Activated effector memory CD4-positive, alpha-beta T cell treated with Interleukin-2 at 50 U/mL for 16 hours (primary cell): Measurements from ENCODE around the gene A1BG.
"Not testable (repeated sequence)": the region's sequence is repeated elsewhere in the genome, so short reads cannot be mapped to it uniquely, and the experiment has no call there.

Experiments
- DNase-seq: peaks from one replicate; pipeline ENCODE4 v3.0.0-alpha.2; 2020

The A1BG gene

DNA sequence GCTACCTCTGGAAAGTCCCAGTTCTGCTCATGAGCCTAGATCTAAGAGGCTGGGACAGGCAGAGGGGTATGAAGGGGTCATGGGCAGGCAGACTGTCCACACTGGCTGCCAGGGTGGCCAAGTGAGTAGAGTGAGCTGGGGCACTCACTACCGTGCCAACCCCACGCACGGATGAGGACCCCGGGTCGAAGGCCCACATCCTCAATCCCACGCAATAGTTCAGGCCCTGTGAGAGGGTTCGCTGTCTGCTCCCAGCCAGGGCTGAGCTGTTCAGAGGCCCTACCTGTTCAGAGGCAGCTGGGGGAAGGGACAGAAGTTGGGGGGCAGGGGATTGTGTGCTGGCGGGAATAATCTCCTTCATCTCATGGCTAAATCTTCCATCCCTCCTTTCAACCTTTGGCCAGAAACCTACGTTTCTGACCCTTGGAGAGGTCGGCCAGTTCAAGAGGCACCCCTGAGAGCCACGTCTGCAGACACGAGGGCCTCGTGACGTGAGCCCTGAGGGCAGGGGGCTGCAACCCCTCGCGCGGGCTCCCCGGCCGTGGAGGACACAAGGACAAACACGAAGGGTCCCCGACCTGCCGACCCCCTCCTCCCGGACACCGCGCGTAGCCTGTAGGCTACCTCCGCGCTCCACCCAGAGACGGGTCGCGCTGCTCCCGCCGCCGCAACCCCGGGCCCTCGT lies 32.7 kb upstream of the A1BG start:
- DNase-seq: no peak

DNA sequence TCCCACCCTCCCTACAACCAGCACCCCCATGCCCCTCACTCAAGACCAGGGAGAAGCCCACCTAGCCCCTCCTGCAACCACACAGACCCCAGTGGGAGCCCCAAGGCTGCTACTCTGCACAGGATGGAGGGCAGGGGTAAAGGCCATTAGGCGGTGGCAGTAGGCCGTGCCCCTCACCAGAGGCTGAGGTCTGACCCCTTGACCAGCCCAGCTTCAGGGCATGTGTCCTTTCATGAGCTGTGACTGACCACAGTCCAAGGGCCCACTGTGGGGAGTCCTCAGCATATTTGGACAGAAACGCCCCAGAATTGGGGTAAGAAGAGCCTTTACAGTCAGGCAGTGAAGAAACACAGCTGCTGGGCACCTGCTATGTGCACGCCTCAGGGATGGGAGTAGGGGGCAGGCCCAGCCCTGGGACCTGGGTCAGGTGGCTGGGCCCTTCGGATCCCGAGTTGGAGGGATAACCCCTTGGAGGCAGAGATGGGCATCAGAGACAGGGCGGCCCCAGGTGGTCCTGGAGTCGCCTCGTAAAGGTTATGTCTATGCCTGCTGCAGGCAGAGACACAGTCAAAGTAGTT lies 32.1 kb upstream of the A1BG start:
- DNase-seq: no peak

DNA sequence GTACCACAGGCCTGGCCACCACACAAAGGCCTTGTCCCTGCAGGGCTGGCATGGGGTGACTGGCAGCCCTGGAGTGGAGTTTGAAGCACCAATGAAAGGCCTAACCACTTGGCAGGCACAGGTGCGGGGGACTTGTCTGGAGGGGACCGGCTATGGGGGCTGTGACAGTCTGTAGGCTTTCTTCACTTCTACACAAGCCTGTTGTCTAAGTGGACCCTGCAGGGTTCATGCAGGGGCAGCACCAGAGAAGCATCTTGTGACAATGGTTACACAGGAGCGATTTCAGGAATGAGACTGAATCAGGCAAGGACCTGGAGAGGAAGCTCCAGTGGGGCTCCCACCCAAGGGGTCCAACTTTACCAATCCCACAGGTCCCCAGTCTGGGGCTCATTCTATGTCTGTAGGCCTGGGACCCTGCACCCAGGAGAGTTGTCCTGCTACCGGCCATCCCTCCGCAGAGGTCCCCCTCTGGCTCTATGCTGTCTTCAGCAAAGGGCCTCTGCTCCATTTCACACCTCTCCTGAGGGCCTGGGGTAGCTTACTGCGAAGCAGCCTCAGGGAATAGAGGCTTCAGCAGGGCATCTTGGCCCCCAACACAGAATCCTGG lies 29.8 kb upstream of the A1BG start:
- DNase-seq: no peak

DNA sequence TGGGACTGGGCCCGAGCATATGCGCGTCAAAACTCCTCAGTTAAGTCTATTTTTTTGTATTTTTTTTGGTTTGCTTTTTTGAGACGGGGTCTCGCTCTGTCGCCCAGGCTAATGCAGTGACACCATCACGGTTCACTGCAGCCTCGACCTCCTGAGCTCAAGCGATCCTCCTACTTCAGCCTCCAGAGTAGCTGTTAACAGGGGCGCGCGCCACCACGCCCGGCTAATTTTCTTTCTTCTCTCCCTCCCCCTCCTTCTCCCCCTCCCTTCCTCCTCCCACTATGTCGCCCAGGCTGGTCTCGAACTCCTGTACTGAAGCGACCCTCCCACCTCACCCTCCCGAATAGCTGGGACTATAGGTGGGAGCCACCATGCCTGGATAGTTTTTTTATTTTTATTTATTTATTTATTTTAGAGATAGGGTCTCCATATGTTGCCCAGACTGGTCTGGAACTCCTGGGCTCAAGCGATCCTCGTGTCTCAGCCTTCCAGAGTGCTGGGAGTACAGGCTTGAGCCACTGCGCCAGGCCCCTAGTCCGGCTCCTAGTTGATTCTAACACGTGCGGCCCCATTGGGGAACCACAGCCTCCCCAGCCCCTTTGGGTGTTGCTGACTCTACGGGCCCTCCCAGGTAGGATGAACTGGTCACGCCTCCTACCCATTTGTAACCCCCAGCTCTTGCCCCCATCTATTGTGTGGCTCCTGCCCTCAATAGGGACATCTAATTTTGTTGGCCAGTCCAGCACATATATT lies 28.3 kb upstream of the A1BG start:
- DNase-seq: no peak

DNA sequence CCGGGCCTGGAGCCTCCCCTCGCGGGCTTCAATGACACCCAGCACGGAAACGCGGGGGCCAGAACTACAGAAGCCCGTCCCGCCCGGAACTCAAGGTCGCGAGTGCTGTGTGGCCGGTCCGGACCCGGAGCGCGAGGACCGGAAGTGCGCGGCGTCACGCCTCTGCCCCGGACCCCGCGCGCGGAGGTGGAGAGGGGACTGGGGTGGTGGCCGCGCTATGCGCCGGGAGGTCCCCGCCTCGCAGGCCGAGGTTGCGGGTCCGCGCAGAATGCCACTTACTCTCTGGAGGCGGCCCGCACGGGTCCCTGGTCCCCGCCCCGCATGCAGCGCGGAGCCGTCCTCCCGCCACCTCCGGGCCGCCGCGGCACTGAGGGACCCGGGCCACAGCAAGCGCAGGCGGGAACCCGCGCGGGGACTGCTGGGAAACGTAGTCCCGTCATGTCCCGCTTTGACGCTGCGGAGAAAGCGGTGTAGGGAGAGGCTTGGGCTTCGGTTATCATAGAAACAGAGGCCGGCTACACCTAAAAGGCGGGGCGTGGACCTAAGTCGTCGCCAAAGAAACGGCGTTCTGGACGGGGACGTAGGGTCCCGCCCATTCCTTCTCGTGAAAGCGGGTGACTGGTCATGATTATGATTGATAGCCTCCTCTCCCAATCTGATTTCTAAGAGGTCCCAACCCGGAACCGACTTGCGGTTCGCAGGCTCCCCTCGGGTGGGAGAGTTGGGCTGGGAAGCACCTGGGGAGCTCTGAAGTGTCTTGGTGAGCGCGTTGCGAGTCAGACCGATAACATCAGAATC lies 27.6 kb upstream of the A1BG start, which contains the start of gene ZNF837:
Gene ZNF837 (minus strand): TSS at position 369 of the 798 bp plus-strand sequence. CDS start 11,698 bp downstream, outside the sequence.
- peak; percentile 98 for DNase-seq

DNA sequence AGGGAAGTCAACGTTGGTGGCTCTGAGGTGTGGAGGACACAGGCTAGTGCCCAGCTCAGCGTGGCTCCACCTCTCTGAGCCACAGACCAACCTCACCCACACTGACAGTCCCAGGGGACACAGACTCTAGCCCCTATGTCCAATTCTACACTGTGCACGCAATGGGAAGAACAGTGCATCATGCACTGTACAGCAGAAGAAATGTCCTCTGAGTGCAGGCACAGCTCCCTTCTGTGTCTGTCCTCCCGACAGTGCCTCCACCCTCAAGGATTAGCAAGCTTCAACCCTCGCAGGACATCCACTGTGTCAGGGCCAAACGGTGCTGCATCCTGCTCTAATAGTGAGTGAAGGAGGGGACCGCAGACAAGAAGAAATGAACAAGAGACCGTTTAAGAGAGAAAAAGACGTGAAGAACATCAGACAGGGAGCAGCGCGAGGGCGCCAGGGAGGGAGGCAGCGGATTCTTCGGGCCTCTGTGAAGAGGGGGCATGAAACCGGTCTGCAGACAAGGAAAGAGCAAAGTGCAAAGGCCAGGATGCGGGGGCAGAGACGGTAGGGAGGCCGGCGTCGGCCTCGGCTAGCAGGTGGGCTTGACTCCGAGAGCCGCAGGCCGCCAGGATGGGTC lies 26.9 kb upstream of the A1BG start:
- DNase-seq: peak; percentile 10

DNA sequence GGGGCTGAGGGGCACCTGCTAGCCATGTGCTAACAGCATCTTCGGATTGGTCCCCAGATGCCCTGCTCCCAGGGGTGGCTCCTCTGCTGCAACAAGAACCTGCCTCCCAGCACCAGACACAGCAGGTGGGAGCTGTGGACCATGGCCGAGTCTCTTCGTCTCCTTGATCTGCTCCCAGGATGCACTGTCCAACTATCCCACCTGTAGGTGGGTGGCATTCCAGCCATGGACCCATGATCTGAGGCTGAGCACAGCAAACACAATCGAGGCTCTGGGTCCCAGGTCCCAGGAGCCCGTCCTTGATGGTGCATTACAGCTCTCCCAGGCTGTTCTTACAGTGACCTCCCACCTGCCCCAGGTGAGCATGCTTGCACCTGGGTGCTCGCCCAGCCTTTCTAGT lies 26.0 kb upstream of the A1BG start:
- no peak for DNase-seq

DNA sequence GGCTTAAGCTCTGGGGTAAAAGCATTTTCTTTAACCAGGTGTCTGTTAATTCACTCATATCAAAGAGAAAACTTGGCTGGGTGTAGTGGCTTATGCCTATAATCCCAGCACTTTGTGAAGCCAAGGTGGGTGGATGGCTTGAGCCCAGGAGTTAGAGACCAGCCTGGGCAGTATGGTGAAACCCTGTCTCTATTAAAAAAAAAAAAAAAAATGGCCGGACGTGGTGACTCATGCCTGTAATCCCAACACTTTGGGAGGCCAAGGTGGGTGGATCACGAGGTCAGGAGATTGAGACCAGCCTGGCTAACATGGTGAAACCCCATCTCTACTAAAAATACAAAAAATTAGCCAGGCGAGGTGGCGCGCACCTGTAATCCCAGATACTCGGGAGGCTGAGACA lies 23.4 kb upstream of the A1BG start:
- not testable (repeated sequence) for DNase-seq

DNA sequence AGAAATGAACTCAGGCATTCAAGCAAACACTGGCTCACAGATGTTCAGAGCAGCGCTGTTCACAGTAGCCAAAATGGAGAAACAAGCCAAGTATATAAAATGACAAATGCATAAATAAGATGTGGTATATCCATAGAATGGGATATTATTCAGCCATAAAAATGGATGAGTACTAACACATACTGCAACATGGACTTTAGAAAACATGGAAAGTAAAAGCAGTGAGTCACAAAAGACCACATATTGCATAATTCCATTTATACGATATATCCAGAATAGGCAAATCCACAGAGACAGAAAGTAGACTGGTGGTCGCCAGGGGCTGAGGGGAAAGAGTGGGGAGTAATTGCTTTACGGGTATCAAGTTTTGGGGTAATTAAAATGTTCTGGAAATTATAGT lies 20.9 kb upstream of the A1BG start:
- DNase-seq: no peak

DNA sequence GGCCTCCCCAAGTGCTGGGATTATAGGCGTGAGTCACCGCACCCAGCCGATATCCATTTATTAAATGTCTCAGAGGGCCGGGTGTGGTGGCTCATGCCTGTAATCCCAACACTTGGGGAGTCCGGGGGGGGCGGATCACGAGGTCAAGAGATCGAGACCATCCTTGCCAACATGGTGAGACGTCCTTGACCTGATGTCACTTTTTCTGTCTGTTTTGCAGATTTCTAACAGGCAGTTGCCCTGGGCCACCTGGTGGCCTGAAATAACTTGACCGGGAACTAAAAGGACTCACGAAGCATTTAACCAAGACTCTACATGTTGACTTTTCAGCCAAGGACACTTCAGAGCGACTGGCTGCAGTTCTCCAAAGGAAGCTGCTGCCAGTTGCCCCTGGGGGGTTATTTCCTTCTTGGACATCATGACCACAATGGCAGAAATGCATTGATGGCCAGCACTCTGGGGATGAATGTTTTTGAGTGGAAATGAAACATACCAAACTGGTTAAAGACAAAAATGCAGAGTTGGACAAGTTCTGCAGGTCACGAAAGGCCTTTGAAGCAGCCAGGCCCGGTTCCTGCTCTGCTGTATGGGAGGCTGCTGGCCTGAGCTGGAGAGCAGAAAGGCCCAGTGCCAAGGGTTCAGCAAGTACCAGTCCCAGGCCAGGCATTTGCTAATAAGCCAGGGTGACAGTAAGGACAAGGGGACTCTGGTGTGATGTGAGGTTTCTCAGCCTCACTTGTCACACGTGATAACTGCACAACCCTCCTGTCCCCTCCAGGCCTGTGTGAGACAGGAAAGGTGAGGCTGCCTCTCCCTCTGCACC lies 19.2 kb upstream of the A1BG start:
- no peak for DNase-seq

DNA sequence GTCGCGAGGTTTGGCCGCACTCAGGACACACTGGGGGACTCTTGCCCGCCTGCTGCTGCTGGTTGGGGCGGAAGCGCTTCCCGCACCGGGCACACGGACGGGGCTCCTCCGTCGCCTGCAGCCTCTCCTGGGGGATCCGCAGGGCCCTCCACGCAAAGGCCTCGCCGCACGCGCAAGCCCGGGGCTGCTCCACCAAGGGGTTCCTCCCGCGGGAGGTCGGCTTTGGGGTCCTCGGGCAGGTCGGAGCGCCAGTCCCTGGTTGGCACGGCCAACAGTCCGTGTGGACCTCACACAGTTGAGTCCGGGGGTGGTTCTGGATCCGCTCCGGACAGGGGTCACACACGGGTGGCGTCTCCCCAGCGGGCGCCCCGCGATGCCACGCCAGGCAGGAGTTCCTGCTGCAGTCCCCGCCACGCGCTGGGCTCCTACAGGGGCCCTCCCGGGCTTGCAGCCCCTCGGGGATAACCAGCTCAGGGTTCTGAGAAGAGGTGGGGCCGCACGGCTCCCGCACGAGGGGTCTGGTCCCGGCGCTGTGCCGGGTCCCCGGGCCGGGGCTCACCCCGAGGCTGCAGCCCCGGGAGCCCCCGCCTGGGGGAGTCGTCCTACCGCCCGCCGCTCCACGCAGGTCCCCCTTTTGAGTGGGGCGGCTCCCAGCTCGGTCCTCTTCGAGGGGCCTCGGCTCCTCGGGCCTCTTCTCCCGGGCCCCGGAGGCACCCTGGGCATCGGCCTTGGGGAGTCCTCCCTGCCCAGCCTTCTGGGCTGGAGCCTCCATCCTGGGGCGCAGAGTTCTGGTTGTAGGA lies 15.5 kb upstream of the A1BG start:
- no peak for DNase-seq

DNA sequence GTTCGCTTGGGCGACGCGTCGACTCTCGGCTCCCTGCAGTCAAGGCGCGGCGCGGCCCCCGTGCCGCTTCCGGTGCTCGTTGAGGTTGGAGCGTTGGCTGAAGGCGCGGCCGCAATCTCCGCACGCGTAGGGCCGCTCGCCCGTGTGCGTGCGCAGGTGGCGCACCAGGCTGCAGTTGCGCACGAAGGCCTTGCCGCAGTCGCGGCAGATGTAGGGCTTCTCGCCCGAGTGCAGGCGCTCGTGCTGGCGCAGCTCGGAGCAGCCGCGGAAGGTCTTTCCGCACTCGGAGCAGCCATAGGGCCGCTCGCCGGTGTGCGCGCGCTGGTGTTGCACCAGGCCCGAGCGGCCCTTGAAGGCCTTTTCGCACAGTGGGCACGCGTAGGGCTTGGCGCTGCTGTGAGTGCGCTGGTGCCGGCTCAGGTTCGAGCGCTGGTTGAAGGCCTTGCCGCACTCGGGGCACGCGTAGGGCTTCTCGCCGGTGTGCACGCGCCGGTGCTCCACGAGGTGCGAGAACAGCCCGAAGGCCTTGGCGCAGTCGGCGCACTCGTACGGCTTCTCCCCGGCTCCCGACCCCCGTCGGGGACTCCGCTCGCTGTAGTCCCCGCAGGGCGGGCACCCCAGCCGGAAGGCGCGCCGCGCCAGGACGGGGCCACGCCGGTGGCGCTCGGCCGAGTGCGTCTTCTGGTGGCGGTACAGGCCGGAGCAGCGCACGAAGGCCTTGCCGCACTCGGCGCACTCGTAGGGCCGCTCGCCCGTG lies 14.6 kb upstream of the A1BG start:
- DNase-seq: no peak

DNA sequence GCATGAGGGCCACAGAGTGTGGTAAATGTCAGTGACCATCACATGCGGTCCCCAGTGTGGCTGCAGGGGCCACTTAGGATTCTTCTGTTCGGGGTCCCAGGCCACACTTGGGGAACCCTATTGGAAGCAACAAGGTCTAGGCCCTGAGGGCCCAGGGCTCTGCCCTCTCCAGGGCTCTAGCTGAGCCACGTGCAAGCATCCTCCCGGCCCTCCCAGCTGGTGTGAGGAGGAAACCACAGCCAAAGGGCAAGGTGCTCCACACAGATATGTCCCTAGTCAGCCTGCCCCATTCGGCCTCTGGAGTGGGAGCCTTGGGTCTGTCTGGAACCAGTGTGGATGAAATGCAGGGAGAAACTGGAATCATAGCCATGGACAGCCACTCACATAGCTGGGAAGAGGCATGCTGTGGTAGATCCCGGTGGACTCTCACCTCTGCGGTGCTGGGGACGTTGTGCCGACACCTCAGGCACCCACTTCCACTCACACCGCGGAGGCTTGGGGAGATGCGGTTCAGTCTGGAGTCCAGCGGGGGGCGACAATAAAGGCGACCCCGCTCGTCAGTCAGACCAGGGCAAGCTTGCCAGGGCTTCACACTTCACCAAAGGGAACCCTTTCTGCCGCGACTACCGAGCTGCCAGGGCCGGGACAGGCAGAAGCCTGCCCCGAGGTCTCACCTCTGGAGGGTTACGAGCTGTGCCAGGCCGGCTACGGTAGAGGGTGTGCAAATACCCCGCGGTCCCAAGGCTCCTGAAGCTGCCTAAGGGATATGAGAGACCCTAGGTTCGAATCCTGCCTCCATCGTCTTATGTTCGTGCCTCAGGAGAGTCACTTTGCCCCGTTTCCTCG lies 13.5 kb upstream of the A1BG start:
- no peak for DNase-seq

DNA sequence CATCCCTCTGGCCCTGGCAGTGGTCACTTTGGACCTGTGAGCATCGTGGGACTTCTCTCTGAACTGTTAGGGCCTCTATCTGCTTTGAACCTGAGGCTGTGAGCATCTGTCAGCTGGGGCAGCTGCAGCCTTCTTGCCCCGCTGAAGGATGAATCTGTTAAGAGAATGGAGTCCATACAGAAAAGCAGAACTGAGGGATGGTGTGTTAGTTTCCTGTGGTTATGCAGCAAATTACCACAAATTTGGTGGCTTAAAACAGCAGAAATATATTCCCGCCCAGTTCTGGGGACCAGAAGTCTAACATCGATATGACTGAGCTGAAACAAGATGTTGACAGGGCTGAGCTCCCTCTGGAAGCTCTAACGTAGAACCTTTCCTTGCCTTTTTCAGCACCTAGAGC lies 10.9 kb upstream of the A1BG start:
- no peak for DNase-seq

DNA sequence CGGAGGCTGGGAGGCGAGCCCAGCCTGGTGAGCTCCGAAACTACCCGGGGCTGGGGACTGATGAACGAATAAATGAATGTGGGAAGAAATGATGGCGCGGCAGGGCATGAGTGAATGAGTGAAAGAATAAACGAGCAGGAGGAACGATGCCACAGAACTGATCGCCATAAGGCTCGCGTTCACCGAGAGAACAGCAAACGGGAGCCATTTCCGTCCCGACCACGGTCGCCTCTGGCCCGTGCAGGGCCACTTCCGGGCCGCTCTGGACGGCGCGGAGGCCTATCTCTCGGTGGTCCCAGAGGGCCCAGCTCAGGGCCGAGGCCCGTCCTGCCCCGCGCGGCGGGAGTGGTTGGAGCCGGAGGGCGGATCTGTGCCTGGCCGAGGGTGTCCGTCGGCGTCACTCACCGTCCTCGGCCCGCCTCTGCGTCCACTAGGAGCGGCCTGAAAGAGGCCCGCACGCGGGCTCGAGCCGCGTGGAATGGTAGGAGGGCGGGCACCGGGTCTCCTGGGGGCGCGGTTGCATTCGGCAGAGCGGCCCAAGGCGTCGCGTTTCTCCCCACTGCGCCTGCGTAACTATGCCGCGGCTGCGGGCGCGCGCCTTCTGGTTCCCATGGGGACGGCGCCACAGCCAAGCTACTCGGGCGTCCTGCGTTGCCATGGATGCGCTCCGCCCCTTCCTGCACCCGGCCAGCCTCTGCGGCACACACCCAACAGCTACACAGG lies 9.1 kb upstream of the A1BG start, which contains the start of gene ZNF497:
Gene ZNF497 (minus strand): TSS at position 480 of the 723 bp plus-strand sequence. CDS start 5,116 bp downstream, outside the sequence.
- DNase-seq: peak; percentile 95

DNA sequence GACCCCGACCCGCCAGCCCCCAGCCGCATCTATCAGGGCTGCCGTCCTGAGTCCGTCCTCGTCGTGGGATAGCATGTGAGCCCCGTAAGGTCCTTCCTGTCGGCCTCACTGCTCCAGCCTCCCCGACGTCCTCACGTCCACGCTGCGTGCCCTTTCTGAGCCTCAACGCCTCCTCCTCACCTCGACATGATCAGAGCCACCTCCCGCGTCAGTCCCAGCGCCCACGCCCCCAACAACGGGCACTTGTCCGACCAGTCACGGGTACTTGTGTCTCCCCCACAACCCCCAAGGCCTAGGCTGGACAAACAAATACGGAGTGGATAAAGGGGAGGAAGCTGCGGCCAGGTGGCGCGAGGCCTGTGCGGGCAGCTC lies 8.6 kb upstream of the A1BG start:
- DNase-seq: peak; percentile 10

DNA sequence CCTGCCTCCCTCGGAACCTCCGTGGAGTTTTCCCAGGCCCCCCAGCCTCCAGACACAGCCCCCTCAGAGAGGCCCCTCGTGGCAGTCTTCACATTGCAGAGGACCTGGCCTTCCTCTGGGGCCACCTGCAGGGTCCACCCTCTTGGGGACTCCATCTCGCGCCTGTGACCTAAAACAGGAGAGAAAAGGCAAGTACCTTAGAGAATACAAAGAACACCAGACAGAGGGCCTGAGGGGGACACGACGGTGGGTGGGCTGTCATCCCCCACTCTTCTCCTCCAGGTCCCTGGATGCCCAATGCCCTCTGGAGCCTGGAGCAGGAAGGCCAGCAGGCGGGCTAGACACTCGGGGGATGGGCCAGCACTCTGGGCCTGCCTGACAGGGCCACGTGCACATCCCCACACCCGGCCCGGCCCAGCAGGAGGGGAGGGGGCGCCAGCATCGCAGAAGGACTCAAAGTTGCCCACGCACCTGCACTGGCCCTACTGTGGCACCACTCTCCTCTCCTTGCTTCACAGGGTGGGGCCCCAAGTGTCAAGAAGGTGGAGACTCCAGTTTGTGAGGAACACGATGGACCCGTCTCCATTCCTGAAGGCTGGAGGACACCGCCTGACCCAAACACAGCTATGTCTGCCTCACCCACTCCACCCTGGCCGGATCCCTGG lies 4.3 kb upstream of the A1BG start:
- no peak for DNase-seq
